Anterior cingulate cortex (tissue), 58 donors: ENCODE results near the gene SPATA12.
"Not testable (repeated sequence)": the region's sequence is repeated elsewhere in the genome, so short reads cannot be mapped to it uniquely, and the experiment has no call there.

Source experiments
- DNase-seq, 58 donors: peaks; one replicate each; lab custom pipeline; 2025; lab: John Stamatoyannopoulos, UW

The SPATA12 gene

GRCh38 chr3:57080171-57080570 lies 19.7 kb downstream of the SPATA12 start:
- DNase-seq, result no peak

GRCh38 chr3:57081173-57081572 lies 20.7 kb downstream of the SPATA12 start:
- no peak for DNase-seq

GRCh38 chr3:57082481-57082880 lies 22.0 kb downstream of the SPATA12 start:
- no peak for DNase-seq

GRCh38 chr3:57083266-57083995 lies 23.0 kb downstream of the SPATA12 start:
- not testable (repeated sequence) for DNase-seq

- DNase-seq, result no peak
These were observed 24.7 kb downstream of the SPATA12 start for GRCh38 chr3:57085211-57085610.

GRCh38 chr3:57086201-57086600 lies 25.7 kb downstream of the SPATA12 start:
- DNase-seq, result peak in 15 of 58 donors; percentile 1 to 52 (median 17)

- DNase-seq, result no peak
These were observed 27.1 kb downstream of the SPATA12 start for GRCh38 chr3:57087361-57088092.

GRCh38 chr3:57088503-57088902 lies 28.0 kb downstream of the SPATA12 start:
- DNase-seq, result no peak

- DNase-seq, result no peak
These were observed 28.6 kb downstream of the SPATA12 start for GRCh38 chr3:57089043-57089442.

GRCh38 chr3:57091521-57092273 lies 31.2 kb downstream of the SPATA12 start:
- no peak for DNase-seq

- no peak for DNase-seq
These were observed 33.0 kb downstream of the SPATA12 start for GRCh38 chr3:57093489-57093888.

GRCh38 chr3:57093971-57094535 lies 33.6 kb downstream of the SPATA12 start:
- DNase-seq, result no peak

GRCh38 chr3:57094575-57094974 lies 34.1 kb downstream of the SPATA12 start:
- DNase-seq, result no peak

GRCh38 chr3:57095363-57095762 lies 34.9 kb downstream of the SPATA12 start:
- no peak for DNase-seq

- no peak for DNase-seq
These were observed 37.1 kb downstream of the SPATA12 start for GRCh38 chr3:57097536-57097935.

- DNase-seq, result no peak
These were observed 38.2 kb downstream of the SPATA12 start for GRCh38 chr3:57098418-57099310.

- peak in 51 of 58 donors; percentile 10 to 78 (median 49) for DNase-seq
These were observed 39.7 kb downstream of the SPATA12 start for GRCh38 chr3:57100046-57100695.

GRCh38 chr3:57105585-57105984 lies 45.1 kb downstream of the SPATA12 start:
- no peak for DNase-seq

GRCh38 chr3:57108684-57109083 lies 48.2 kb downstream of the SPATA12 start:
- DNase-seq, result no peak
